GM18909 (cell line): ENCODE data around the gene MS4A10.

Experiments used
- ATAC-seq: cut with Tn5 transposase; IDR thresholded peaks from one replicate; pipeline ENCODE4 v1.9.1; 2021; ENCODE audit warnings: mild to moderate bottlenecking; ENCODE audit not compliant: unreplicated experiment, poor library complexity

Gene MS4A10

GRCh38 chr11:60785806-60786361, 751 bp downstream of the MS4A10 start:
- ATAC-seq: no peak

GRCh38 chr11:60786811-60787567, 1.9 kb downstream of the MS4A10 start:
- no peak for ATAC-seq

- no peak for ATAC-seq
Measured at GRCh38 chr11:60788401-60789125, 3.4 kb downstream of the MS4A10 start.

GRCh38 chr11:60790726-60791125, 5.6 kb downstream of the MS4A10 start:
- no peak for ATAC-seq

GRCh38 chr11:60791153-60791933, 6.2 kb downstream of the MS4A10 start:
- no peak for ATAC-seq

- ATAC-seq: no peak
Measured at GRCh38 chr11:60792521-60792920, 7.4 kb downstream of the MS4A10 start.

GRCh38 chr11:60795291-60795690, 10.2 kb downstream of the MS4A10 start:
- ATAC-seq: no peak

GRCh38 chr11:60797846-60798630, 12.9 kb downstream of the MS4A10 start:
- no peak for ATAC-seq

GRCh38 chr11:60798631-60799030, 13.5 kb downstream of the MS4A10 start:
- ATAC-seq: no peak

- no peak for ATAC-seq
Measured at GRCh38 chr11:60801194-60801593, 16.1 kb downstream of the MS4A10 start.

- no peak for ATAC-seq
Measured at GRCh38 chr11:60803273-60803936, 18.3 kb downstream of the MS4A10 start.

- ATAC-seq: no peak
Measured at GRCh38 chr11:60809249-60809648, 24.1 kb downstream of the MS4A10 start.

GRCh38 chr11:60809691-60810090, 24.6 kb downstream of the MS4A10 start:
- no peak for ATAC-seq

GRCh38 chr11:60810151-60810550, 25.0 kb downstream of the MS4A10 start:
- no peak for ATAC-seq

GRCh38 chr11:60810569-60810968, 25.4 kb downstream of the MS4A10 start:
- ATAC-seq: no peak

- no peak for ATAC-seq
Measured at GRCh38 chr11:60813324-60813723, 28.2 kb downstream of the MS4A10 start.

GRCh38 chr11:60814112-60814511, 29.0 kb downstream of the MS4A10 start:
- ATAC-seq: no peak

GRCh38 chr11:60816590-60817157, 31.5 kb downstream of the MS4A10 start:
- ATAC-seq: no peak

- ATAC-seq: no peak
Measured at GRCh38 chr11:60818057-60818456, 32.9 kb downstream of the MS4A10 start.
